ENCODE results near the gene BTBD7.

GRCh38 chr14:93343266-93343665 lies 10.4 kb upstream of the BTBD7 start:
- TF ChIP-seq CTCF (IDR thresholded peaks at IDR 0.05; ENCODE audit: extremely low read depth in 1 of 2, insufficient read depth in 1 of 2, low read depth in 1 of 2, low read length in 2 of 2): no peak
- TF ChIP-seq POLR2A (IDR thresholded peaks at IDR 0.05; ENCODE audit: low read depth, low read length): no peak
- TF ChIP-seq POLR2AphosphoS5 (IDR thresholded peaks at IDR 0.05; ENCODE audit: insufficient read depth, low read depth, low read length): no peak

Data from endothelial cell of umbilical vein (primary cell).